HG02588 (cell line): Measurements from ENCODE around the gene MTIF3.
A peak's percentile ranks its signal among the peaks of the same experiment; 100 is the strongest.

Experiments used
- ATAC-seq: cut with Tn5 transposase; IDR thresholded peaks from one replicate; pipeline ENCODE4 v1.9.1; 2021; ENCODE audit warnings: mild to moderate bottlenecking, moderate library complexity; ENCODE audit not compliant: unreplicated experiment

The MTIF3 gene, protein sequence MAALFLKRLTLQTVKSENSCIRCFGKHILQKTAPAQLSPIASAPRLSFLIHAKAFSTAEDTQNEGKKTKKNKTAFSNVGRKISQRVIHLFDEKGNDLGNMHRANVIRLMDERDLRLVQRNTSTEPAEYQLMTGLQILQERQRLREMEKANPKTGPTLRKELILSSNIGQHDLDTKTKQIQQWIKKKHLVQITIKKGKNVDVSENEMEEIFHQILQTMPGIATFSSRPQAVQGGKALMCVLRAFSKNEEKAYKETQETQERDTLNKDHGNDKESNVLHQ

DNA sequence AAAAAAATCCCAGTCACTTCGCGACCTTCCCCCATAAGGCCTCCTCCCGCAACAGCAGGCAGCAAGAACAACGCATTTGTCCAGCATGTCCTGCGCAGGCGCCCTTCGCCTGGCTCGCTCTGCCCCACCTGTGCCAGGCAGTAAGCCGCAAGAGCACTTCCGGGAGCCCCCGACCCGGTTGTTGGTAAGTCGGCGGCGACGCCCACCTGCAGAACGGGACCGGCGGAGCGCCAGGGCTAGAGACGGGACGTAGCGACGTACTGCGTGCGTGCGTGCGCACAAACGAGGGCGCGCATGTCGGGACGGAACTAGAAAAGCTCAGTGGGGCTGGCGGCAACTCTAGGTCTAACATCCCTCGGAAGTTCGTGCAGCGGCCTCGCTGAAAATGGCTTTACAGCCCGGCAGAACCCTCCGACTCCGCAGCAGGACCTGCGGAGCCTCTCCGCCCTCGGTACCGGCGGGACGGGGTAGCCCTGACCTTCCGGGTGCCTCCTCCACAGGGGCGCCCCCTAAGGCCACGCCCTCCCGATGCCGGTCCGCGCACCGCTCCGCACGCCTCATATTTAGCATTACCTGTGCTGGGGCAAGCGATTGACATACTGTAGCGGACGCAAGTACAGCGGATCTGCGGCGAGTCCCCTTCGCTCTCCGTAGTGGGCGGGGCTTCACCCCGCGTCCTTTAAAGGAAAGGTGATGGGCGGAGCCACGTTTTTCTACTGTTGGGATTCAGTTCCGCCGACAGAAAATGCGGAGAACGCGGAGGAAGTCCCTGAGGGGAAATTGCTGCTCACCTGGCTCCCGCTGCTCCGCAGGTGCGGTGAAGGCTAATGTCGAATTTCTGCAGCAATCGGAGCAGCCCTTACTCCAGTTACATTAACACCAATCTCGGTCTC lies at the start of gene MTIF3:
MTIF3 (minus strand) TSS at position 629 of the 893 bp plus-strand sequence. CDS start 10,116 bp downstream, outside the sequence.
- peak; percentile 85 for ATAC-seq

DNA sequence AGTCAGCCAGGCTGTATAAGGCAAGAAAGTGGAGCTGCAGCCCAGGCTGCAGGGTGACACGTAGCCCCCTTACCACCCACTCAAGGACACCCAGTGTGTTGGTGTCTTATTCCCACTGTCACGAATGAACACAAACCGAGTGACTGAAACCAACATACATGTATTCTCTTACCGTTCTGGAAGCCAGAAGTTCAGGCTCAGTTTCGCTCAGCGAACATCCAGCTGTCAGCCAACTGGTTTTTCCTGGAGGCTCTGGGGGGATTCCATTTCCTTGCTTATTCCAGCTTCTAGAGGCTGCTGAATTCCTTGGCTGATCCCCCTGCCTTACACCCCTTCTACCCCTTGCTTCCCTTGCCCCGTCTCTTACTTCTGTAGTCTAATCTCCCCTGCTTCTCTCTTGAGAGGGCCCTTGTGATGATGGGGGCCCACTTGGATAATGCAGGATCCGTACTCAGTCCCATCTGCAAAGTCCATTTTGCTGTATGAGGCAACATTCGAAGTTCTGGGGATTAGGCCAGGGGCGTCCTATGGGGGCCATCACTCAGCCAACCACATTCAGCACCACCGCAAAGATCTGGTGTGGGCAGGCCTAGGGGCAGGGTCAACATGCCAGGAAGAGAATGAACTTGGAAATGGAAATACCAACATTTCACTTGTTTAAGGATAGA lies 47.3 kb upstream of the MTIF3 start:
- ATAC-seq = no peak

DNA sequence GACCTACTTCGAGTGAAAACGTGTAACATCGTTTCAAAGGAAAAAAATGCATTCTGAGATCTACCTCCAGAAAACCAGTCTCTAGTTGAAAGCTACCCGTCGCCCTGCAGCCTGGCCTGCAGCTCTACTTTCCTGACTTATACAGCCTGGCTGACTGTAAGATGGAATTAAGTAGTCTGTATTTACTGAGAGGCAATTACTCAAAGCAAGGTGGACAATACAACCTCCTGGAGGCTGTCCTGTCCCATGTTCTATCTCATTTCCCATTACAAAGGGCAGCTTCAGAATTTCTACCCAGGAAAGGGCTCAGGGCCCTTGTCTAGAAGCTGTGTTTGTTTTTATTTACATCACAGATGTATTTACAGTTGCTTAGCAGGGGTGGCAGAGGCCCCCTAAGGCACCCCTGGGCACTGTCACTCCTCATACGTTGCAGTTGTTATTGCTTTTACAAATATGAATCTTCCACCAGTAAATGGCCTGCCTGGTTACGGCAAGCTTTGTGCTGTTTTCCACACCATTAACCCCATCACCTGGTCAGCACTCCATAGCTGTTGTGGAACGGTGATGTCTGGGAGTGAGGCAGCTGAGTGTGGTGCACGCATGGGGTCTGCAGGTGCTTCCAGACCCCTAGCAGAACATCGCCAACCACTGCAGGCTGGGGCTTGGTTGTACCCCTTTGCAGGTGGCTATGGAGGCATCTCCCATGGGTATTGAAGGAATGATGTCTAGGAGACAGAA lies 46.3 kb upstream of the MTIF3 start:
- no peak for ATAC-seq

DNA sequence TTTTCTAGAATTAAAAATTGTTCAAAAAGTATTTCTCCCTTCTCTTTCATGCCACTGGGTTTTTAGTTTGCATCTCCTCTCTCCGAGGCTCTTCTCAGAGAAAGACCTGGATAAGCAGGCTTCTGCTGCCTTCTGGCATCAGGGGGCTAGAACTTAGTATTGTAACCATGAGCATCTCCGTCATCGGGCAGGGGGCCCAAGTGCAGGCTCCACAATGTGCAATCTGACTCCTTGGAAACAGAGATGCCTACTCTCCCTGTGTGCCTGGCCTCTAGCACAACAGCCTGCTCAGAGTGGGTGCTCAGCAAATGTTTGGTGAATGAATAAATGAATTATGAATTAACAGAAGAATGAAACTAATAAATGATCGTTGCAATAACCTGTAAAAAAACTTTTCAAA lies 45.6 kb upstream of the MTIF3 start:
- ATAC-seq = no peak

DNA sequence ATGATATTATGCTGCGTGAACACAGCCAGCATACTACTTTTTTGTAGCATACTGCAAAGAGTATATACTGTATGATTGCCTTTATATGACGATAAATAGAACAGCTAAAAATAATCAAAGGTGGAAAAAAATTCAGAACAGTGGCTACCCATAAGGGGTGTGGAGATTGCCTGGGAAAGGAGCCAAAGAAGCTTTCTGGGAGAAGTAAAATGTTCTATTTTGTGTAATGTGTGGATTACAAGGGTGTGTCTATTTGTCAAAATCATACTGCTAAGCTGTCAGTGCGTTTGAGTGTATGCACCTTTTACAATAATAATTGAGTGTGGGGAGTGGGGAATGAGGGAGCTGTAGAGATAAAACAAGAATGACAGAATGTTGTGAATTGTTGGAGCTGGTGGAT lies 45.2 kb upstream of the MTIF3 start:
- no peak for ATAC-seq

DNA sequence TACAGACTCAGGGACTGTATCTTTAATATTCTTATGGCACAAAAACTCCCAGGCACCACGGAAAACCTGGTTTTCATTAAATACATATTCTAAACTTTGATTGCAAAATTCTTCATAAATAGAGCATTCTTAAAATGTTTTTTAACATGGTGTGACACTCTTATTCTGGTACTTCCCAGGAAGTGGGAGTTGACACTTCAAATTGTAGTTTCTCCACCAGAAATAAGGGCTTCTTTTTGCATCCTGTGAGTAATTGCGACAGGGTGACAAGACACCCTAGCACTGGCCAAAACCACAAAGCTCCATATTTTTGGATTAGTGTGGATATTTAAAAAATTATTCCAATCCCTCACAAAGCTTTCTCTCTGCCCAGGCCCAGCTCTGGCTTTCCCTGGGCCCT lies 43.6 kb upstream of the MTIF3 start:
- no peak for ATAC-seq

DNA sequence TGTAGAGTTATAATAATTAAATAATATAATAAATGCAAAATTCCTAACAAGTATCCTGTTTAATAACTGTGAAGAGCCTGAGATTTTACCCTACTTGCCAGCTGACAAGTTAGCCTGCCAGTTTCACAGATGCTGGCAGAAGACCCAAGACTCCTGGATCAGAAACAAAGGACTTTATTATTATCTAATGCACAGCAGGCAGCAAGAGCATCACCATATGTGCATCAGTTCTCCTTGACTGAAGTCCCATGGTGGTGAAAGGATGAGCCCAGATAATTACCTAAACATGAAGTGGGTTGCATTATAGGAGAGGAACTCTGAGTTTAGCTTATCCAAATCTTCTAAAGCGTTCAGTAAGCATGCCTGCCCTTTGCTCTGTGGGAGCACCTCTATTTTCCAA lies 39.1 kb upstream of the MTIF3 start:
- no peak for ATAC-seq

DNA sequence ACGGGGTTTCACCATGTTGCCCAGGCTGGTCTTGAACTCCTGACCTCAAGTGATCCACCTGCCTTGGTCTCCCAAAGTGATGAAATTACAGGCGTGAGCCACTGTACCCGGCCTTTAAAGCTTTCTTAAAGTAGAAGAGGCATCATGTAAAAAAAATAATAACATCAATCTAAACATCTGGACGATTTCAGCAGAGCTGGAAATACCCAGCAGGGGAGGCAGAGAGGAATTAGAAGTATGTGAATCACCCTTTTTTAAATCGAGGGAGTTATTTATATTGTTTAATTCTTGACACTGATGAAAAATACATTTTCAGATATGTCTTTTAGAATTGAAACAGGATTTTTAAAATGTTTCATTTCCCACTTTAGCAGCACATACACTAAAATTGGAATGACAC lies 37.4 kb upstream of the MTIF3 start:
- no peak for ATAC-seq

DNA sequence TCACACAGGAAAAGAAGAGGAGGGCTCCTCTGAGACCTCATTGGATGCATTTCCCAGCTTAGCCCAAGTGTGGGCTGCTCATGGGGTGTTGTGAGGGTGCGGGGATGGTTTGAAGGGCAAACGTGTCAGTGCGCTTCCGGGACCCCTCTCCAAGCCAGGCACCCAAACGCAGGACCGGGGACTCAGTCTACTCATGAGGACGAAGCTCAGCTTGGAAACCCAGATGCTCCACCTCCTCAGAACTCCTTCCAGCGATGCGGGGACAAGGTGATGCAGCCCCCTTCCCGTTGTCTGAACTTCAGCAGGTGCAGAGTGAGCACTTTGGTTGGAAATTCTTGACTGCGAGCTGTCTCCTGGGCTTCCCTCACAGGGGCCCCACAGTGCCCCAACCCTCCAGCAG lies 33.1 kb upstream of the MTIF3 start:
- ATAC-seq = no peak

DNA sequence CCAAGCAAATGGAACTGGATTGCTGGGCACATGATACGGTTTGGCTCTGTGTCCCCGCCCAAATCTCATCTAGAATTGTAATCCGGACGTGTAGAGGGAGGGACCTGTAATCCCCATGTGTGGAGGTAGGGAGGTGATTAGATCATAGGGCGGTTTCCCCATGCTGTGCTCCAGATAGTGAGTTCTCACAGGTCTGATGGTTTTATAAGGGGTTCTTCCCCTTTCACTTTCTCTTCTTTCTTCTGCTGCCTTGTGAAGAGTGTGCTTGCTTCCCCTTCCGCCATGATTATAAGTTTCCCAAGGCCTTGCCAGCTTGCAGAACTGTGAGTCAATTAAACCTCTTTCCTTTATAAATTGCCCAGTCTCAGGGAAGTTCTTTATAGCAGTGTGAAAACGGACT lies 32.6 kb upstream of the MTIF3 start:
- peak; percentile 82 for ATAC-seq

DNA sequence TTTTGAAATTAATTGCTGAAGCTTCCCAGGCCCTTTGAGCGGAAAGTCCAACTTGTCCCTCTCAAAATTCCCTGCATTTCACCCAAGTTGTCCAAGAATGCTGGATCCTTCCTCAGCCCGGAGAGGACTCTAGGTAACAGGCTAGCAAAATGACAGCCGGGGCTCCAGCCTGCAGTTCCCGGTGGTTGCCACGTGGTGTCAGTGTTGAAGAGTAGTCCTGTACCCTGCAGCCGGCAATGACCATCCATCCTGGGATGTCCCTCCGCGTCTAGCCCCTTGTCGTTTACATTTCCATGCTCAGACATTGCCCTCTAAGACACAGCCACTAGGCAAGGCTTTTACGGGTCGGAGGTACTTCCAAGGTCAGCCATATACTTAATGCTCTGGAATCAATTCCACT lies 31.4 kb upstream of the MTIF3 start:
- no peak for ATAC-seq

DNA sequence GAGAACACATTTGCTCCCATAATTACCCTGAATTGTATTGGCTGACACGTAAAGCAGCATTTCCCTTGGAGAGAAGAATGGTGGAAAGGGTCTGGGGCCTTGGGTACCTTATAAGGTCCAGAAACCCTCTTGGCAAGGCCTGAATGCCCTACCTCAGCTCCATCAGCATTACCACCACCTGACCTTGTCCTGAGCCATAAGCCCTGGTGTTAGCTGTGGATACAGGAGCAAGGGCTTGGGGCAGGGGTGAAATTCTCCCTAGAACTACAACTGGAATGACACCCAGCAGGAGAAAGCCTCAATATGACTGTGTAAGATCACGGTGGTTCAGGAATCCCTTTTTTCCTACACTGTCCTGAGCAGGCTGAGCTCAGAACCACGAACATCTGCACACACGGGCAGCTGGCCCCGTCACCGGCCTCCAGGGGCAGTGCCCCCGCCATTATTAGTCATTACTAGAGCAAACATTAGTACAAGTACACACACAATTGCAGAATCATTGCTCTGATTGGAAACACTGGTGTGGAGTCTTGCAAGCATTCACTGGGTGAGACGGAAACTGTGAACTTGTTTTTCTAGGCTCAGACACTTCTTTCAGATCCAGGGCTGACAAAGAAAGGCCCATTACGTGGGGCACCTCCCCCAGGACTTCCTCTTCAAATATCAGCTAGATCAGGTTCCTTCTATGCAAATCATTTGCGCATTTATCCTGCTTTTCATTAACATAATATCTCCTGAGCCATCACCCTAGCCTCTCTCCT lies 26.8 kb upstream of the MTIF3 start:
- peak; percentile 48 for ATAC-seq

DNA sequence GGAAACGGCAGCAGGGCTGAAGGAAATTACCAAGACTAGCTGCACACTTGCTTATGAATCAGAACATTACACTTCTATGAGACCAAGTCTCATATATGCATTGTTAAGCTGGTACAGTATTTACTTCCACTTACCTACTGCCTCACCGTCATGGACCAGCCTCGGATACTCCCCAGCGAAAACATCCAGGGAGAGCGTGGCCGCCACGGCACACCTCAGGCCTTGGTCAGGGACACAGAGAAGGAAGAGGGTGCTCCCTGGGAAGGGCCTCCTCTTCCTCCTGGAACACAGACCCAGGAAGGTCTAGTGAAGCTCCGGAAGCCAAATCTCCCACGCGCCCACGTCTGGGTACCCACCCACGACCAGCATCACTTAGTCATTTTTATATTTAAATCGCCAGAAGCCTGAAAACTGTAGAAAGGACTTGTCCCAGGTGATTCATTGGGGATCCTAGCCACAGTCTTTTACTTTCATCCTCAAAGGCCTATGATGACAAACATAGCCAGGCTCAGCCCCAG lies 24.4 kb upstream of the MTIF3 start:
- ATAC-seq = no peak

DNA sequence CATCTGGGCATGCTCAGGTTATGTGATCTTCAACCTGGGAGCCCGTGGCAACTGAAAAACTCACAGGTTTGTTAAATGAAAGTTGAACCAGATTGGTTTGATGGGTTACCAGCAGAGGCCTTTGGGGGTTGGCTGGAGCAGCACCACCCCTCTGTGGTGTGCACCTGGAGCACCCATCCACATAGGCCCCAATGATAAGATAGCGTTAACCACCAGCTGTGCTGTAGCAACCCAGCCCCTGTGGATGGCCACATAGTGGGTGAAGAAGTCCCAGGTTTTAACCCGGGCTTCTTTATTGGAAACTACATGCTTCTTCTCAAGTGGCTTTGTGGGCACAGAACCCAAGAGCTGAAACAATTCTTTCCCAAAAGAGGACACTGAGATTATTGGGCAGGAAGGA lies 22.6 kb upstream of the MTIF3 start:
- ATAC-seq = no peak

DNA sequence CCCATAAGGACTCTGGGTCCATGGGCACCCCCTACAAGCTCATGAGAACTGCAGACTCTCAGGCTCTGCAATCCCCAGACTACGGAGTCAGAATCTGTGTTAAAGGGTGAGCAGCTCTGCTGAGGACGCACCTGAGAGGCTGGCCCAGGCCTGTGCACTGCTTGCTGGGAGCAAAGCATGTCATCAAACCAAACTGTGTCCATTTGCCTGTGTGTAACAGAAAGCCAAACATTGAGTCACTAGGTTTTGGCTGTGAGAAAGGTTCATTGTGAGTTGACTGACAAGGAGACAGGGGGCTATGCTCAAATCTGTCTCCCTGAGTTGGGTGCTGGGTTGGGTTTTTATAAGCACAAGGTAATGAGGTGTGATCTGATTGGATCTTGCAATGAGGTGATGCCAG lies 22.1 kb upstream of the MTIF3 start:
- no peak for ATAC-seq

DNA sequence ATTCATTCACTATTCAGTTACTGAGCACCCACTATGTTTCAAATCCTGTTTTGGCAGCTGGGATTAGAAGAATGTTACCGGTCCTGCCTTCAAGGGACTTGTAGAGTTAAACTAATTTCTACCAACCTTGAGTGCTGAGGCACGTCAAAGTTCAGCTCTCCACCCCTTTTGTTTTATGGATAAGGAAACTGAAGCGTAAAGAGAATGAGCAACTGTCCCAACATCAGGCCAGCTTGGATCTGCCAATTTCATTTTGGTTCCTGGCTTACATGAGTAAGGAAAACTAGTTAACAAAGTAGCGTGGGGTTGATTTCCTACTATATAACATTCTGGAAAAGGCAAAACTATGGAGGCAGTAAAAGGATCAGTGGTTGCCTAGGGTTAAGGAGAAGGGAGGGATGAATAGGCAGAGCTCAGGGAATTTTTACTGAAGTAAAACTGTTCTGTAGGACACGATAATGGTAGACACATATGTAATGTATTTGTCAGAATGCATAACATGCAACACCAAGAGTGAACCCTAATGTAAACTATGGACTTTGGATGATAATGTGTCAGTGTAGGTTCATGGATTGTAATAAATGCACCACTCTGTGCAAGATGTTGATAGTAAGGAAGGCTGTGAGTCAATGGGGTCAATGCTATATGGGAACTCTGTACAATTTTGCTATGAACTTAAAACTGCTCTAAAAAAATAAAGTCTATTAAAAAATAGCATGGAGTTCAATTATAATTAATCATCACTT lies 19.9 kb upstream of the MTIF3 start:
- no peak for ATAC-seq

DNA sequence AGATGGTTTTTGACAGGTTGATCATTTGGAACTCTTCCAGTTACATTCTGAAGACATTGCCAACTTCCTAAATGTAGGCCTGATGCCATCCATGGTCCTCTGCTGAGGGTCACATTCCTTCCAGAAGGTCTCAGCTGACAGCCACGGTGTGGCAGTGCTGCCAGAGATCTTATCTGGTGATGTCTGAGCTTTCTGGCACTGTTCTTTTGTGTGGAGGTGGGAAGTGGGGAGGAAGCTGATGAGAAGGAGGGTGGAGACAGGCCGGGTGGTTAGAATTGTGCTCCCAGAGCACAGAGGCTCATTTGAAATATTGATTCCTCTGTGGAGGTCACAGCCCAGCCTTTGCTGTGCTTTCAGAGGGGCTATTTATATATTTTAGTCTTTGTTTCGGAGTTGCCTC lies 16.1 kb upstream of the MTIF3 start:
- ATAC-seq = no peak

DNA sequence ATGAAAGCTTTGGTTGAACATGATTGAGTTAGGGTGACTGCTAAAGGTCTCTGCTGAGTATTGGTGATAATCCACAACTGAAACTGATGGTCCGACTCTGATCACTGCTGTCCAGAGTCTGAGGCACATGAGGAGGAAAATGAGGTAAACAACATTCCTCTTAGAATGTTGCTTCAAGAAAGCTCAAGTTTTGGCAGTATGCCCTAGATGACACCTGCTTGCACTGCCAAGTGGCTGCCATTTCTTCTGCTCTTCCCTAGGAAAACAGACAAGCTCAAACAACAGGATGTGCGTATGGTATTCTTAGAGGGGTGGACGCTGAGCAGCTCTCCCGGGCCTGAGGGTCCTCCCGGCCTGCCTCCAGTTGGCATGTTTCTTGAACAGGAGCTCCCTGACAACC lies 15.2 kb upstream of the MTIF3 start:
- no peak for ATAC-seq

DNA sequence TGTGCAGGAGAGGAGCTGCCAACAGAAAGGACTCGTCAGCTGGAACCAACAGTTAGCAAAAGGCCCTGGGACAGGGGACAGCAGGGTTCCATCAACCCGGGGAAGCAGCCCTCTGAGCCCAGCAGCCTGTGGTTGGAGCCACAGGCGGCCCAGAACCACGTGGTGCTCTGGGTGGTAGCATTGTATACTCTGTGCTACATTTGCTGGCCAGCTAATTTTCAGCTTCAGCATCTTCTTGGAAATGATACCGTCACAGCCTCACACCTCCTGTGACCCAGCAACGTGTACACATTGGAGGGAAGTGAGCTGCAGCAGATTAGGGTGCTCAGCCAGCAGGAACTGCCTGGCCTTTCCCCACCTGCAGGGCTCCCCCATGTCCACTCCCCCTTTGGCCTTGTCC lies 13.1 kb upstream of the MTIF3 start:
- ATAC-seq = no peak
